ENCODE results near the gene SHQ1.
"Not testable (repeated sequence)": the region's sequence is repeated elsewhere in the genome, so short reads cannot be mapped to it uniquely, and the experiment has no call there.

Gene SHQ1

DNA sequence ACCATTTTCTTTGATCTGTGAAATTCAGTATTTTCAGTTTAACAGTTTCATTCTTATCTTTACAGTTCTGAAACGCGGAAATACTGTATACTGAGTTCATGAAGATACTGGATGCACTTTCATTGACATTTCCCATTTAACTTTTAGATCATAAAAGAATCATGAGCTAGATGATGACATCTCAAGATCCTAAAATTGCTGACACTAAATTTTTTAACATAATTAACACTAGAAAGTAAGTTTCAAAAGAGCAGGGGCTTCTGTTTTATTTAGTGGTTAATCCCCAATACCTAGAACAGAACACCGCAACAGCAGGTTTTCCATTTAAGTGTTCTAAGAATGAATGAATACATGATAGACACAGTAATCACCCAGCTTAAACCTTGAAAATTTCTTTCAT lies 54.2 kb downstream of the SHQ1 start:
- H3K27me3 Mint-ChIP-seq (ENCODE audit: low read depth) = no peaks in the 10 kb centered on the region
- H3K9me3 Mint-ChIP-seq = no peaks in the 10 kb centered on the region
- H3K36me3 Mint-ChIP-seq (ENCODE audit: low read depth) = peaks cover 37% of the 10 kb centered on the region
- no peak overlapping the region for H3K4me3 Mint-ChIP-seq
- no peak overlapping the region for H3K27ac Mint-ChIP-seq
- TF ChIP-seq CTCF (IDR thresholded peaks at IDR 0.05; ENCODE audit: unreplicated experiment in 3 of 3) = no peak
- peaks cover 14% of the 10 kb centered on the region for H3K4me1 Mint-ChIP-seq

DNA sequence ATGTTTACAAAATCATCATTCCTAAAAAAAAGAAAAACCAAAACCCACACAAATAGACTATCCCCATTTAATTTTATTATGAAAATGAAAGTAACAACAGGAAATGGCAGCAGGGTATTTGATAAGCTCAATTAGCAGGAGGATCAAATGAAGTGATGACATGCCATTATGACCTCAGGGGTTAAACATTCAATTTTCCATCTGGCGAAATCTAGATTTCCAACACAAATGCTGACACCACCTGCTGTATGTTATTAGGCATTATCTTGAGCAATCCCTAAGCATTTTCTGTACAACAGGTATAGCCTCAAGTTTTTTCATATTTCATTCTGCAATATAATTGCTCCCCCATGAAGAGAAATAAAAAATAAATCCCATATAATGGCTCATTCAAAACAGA lies 57.1 kb downstream of the SHQ1 start:
- no peaks in the 10 kb centered on the region for H3K9me3 Mint-ChIP-seq
- no peak overlapping the region for H3K4me3 Mint-ChIP-seq

DNA sequence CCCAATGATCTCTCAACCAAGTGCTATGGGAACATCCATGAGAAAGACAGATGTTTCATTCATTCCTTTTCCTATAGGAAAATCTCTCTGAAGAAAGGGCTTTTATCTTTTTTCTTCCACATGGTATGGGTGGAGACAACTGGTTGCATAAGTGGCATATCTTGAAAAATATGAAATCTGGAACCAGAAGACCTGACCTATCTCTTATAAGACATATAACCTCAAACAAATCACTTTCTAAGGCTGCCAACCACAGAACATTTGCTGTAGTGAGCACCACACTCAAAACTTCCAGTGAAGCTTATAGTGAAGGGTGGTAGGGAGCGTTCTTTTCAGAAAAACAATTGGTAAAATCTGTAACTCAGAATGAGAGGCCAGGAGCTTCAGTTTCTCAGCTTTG lies 58.5 kb downstream of the SHQ1 start:
- peaks cover 28% of the 10 kb centered on the region for H3K36me3 Mint-ChIP-seq (ENCODE audit: low read depth)
- no peak for TF ChIP-seq CTCF (IDR thresholded peaks at IDR 0.05; ENCODE audit: unreplicated experiment in 3 of 3)
- peaks cover 3% of the 10 kb centered on the region for H3K4me1 Mint-ChIP-seq
- H3K9me3 Mint-ChIP-seq = no peaks in the 10 kb centered on the region
- H3K4me3 Mint-ChIP-seq = no peak overlapping the region
- no peaks in the 10 kb centered on the region for H3K27me3 Mint-ChIP-seq (ENCODE audit: low read depth)
- H3K27ac Mint-ChIP-seq = no peak overlapping the region

More for the DNA sequence above, 57.1 kb downstream of the SHQ1 start:
- Mint-ChIP-seq H3K36me3 (ENCODE audit: low read depth) (peaks cover 30% of the 10 kb centered on the region), H3K27ac (no peak overlapping the region), H3K4me1 (peaks cover 3% of the 10 kb centered on the region), H3K27me3 (ENCODE audit: low read depth) (no peaks in the 10 kb centered on the region)
- TF ChIP-seq CTCF (IDR thresholded peaks at IDR 0.05; ENCODE audit: unreplicated experiment in 3 of 3) = no peak

DNA sequence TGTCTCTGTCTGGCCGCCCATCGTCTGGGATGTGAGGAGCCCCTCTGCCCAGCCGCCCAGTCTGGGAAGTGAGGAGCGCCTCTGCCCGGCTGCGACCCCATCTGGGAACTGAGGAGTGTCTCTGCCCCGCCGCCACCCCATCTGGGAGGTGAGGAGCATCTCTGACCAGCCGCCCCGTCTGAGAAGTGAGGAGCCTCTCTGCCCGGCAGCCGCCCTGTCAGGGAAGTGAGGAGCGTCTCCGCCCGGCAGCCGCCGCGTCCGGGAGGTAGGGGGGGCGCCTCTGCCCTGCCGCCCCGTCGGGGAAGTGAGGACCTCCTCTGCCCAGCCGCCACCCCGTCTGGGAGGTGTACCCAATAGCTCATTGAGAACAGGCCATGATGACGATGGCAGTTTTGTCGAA lies 60.0 kb downstream of the SHQ1 start:
- peaks cover 24% of the 10 kb centered on the region for H3K36me3 Mint-ChIP-seq (ENCODE audit: low read depth)
- H3K27ac Mint-ChIP-seq; H3K9me3 Mint-ChIP-seq; H3K4me3 Mint-ChIP-seq; H3K27me3 Mint-ChIP-seq (ENCODE audit: low read depth); H3K4me1 Mint-ChIP-seq: not testable (repeated sequence)

- peaks cover 3% of the 10 kb centered on the region for H3K4me1 Mint-ChIP-seq
These were observed 61.6 kb downstream of the SHQ1 start for GRCh38 chr3:72786668-72787067.

DNA sequence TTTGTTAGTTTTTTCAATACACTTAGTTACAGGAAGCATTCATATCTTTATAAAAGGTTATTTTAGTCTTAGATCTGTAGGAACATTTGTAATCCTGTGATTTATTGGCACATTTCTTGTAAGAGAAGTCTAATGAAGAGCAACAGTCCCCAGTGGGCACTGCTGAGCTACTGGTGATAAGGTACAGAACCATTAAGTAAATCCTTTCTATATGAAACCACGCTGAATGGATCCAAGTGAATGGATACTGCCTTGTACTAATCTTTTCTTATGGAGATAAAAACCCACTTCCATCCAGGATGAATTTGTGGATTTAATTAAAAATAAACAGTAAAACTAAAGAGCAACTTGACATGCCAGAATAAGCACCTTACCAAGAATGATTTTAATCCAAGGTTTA lies 64.0 kb downstream of the SHQ1 start:
- H3K9me3 Mint-ChIP-seq = no peaks in the 10 kb centered on the region
- no peaks in the 10 kb centered on the region for H3K27me3 Mint-ChIP-seq (ENCODE audit: low read depth)
- peaks cover under 1% of the 10 kb centered on the region for H3K36me3 Mint-ChIP-seq (ENCODE audit: low read depth)
- H3K4me3 Mint-ChIP-seq = no peak overlapping the region
- no peaks in the 10 kb centered on the region for H3K4me1 Mint-ChIP-seq
- no peak overlapping the region for H3K27ac Mint-ChIP-seq
- TF ChIP-seq CTCF (IDR thresholded peaks at IDR 0.05; ENCODE audit: unreplicated experiment in 3 of 3) = no peak

More at GRCh38 chr3:72786668-72787067, 61.6 kb downstream of the SHQ1 start:
- no peak overlapping the region for H3K4me3 Mint-ChIP-seq
- no peaks in the 10 kb centered on the region for H3K27me3 Mint-ChIP-seq (ENCODE audit: low read depth)
- no peak for TF ChIP-seq CTCF (IDR thresholded peaks at IDR 0.05; ENCODE audit: unreplicated experiment in 3 of 3)
- peaks cover 13% of the 10 kb centered on the region for H3K36me3 Mint-ChIP-seq (ENCODE audit: low read depth)
- no peak overlapping the region for H3K27ac Mint-ChIP-seq
- H3K9me3 Mint-ChIP-seq = no peaks in the 10 kb centered on the region
